HG02840 (cell line): ENCODE measurements around the gene NFKB1.
A peak's percentile ranks its signal among the peaks of the same experiment; 100 is the strongest.

Experiments used
- ATAC-seq: cut with Tn5 transposase; IDR thresholded peaks from one replicate; pipeline ENCODE4 v1.9.1; 2021; ENCODE audit warnings: mild to moderate bottlenecking, moderate library complexity, moderate number of reproducible peaks; ENCODE audit not compliant: unreplicated experiment, low FRiP score

NFKB1 gene

GRCh38 chr4:102527695-102528283, 26.6 kb downstream of the NFKB1 start:
- no peak for ATAC-seq

- no peak for ATAC-seq
These were observed 28.8 kb downstream of the NFKB1 start for GRCh38 chr4:102529977-102530376.

- no peak for ATAC-seq
These were observed 29.8 kb downstream of the NFKB1 start for GRCh38 chr4:102530986-102531385.

DNA sequence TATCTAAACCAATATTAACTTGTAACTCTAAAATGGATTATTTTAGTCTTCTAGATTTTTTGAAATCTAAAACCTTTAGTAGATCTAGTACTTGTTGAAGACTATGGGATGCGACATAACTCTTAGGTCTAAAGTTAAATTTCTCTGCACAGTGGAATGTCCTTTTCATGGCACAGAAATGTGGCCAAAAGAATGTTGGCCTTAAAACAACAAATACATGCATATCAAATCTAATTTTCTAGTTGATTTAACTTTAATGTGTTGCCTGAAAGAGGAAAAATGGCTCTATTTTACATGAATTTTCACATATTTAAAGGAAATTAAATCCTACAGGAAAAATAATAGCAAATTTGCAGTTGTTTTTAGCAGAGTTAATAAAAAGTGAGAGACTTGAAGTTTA, 30.3 kb downstream of the NFKB1 start:
- ATAC-seq: no peak

DNA sequence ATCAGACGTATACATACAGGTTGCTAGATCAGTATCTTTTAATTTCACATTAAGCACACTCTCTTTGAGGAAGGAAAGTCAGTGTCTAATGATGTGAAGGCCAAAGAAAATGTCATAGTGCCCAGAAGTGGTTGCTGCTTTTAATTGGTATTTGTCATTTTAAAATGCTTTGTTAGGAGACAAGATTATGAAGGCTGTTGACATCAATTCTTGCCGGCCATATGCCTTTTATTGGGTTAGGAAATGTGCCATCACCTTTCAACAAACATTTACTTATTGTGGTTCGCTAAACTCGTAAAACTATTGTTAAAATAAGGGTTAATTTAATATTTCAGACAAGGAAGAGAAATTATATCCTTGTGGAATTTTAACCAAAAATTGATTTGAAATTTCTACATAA, 32.2 kb downstream of the NFKB1 start:
- no peak for ATAC-seq

- no peak for ATAC-seq
These were observed 32.7 kb downstream of the NFKB1 start for GRCh38 chr4:102533904-102534303.

DNA sequence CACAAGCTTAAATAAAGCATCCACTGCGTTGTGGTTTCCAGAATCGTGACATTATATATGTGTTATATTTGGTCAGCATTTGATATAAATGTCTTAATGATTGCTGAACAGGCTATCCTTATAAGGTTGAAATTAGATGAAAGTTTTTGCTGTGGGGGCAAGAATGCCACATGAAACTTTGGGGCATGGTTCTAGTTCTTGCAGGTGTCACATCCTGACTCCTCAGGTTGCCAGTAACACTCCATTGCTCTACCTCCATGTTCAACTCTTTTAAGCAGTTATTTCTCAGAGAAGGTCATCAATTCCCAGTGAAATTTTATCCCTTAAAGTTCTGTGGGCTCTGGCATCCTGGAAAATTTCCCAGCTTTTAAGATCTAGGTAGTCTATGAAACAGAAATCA, 33.7 kb downstream of the NFKB1 start:
- ATAC-seq: no peak

GRCh38 chr4:102535398-102536082, 34.4 kb downstream of the NFKB1 start:
- ATAC-seq: peak; percentile 76

DNA sequence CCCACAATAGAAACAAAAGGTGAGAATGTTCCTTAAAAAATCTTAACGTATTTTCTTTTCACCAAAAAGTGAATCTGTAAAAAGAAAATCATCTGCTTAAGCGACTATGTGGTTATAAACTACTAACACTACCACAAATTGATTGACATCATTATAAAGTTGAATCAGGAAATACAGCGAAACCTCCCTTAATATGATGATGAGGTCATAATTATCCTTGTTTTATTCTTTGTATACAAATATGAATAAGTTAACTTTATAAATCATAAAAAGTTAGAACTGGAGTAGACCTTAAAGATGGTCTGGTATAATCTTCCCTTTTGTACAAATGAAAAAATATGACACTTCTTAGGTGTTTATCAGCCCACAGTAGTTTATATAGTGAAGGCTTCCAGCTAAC, 35.6 kb downstream of the NFKB1 start:
- ATAC-seq: no peak

DNA sequence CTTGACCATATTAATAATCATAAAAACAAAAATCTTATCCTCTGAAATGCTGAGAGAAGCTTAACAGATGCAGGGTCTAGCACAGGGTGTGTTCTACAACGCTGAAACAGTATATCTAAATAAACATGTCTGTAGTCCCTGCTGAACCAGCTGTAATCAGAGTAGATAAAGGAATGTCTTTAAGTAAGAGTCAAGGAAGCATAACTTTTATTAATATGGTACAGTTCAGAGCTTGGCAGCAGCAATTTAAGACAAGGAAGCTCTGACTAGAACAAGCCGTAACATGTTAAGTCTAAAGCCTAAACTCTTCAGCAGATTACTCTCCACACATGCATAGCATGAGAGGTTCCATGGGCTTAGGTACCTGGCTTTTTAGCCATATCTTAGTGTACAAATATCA, 36.1 kb downstream of the NFKB1 start:
- no peak for ATAC-seq

DNA sequence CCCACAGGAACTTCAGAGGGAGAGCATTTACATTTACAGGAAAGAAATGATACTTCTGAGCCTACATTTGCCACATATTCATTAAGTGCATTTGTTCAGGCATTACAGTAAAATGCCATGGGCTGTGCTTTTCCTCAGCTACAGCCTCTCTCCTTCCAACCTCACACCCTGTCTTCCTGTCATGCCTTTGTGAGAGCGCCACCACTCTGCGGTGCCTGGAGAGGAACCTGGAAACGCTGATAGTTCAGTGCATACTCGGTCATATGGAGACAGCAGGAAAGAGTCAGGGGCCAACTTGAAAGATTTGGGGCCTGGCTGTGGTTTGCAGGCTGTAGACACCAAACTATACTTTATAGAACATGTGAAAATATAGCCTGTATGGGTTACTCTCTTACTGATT, 40.5 kb downstream of the NFKB1 start:
- ATAC-seq: no peak

DNA sequence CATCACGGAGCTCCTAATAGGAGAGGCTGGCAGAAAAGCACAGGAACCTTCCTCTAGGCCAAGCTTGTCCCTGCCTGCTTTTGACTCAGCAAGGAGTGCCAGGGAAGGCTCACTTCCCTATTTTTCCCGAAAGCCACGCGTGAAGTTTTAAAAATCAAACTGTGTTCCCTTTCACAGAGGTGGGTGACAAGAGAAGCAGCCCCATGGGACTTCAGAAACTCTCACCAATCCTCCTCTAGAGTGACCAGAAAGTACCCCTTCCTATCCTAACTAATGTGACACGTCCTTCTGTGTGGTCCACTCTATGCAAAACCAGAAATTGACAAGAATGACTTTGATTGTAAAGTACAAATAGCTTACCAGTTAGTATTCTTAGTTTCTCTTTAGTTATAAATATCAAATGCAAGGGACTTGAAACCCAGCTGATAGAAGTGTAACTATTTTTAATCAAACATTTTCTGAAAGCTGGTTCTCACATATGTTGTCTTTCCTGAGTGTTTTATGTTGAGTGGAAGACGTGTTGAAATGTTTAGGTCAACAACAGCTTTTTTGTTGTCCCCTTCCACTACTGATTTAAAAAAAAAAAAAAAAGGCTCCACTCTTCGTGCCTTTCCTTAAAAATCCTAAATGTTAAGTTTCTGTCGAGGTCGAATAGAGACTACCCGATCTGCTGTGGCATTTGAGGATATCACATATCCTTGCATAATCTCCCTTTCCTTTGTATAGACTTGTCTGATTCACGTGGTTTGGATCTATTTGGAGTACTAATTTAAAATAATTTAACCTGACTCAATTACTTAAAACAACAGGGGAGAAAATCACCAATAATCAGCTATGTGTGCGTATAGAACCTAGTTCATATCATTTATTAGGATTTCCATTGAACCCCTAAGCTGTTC, 42.1 kb downstream of the NFKB1 start:
- no peak for ATAC-seq

DNA sequence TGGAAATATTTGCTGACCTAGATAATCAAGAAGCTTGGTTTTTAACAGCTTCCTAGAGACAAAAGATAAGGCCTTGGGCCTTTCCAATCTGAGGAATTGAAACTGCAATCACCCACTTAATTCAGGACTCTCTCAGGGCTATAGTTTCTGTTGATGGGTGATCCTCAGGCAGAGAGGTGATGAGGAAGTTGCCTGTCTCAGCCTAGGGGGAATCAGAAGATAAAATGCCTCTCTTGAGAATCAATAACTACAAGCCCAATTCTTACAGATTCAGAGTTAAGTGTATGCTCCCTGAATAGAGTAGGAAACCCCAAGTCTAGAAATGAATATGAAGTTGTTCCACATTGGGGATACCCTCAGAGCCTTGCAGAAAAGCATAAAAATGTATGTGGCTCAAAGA, 45.5 kb downstream of the NFKB1 start:
- no peak for ATAC-seq

DNA sequence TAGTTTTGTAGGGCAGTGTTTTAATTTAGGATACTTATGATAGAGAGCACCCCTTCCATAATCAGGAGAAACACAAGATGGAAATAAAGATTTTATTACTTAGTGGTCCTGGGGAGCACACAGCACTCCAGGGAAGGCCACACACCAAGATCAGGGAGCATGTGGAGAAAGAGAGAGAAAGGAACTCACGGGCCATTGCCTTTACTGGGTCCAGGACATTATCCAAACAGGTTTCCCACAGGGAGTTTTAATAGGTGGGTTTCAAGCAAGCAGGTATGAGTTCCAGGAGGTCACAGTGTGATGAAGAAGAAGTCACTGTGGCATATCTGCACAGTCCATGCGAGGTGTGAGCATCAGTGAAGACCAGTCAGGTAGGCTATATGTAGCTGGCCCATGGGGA, 46.8 kb downstream of the NFKB1 start:
- ATAC-seq: no peak

GRCh38 chr4:102551958-102552565, 50.9 kb downstream of the NFKB1 start:
- ATAC-seq: no peak

DNA sequence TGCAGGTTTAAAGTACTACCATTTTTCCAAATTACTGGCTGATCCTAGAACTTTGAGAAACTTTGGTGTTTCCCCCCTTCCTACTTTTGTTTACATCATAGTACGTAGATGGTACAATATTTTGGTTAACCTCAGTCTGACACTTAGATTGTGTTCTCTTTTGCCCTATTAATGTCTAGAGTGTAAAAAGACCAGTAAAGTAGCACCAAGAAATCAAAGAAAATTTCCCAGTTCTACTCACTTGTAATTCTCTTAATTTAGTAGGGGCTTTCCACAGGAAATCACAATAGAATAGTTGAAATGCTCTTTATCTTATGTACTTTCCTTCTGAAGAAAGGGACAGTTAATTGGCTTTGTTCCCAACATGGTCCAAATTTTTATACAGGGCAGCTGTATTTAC, 51.6 kb downstream of the NFKB1 start:
- no peak for ATAC-seq

DNA sequence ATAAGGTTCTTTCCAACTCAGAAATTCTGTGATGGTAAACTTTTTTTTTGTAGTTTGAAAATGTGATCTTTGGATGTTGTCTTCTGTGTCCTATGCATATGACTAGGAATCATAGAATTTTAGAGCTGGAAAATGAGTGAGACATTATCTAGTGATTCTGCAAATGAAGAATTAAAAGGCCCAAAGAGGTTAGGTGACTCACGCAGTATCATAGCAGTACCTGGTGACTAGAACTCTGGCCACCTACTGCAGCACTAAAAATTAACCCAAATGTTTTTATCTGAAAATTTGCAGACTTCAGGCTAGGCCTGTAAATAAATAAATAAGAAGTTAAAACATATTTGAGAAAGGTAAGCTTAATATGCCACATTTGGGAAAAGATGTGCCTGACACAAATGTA, 52.8 kb downstream of the NFKB1 start:
- no peak for ATAC-seq

- ATAC-seq: no peak
These were observed 53.3 kb downstream of the NFKB1 start for GRCh38 chr4:102554482-102554881.

- ATAC-seq: no peak
These were observed 53.8 kb downstream of the NFKB1 start for GRCh38 chr4:102554992-102555391.

DNA sequence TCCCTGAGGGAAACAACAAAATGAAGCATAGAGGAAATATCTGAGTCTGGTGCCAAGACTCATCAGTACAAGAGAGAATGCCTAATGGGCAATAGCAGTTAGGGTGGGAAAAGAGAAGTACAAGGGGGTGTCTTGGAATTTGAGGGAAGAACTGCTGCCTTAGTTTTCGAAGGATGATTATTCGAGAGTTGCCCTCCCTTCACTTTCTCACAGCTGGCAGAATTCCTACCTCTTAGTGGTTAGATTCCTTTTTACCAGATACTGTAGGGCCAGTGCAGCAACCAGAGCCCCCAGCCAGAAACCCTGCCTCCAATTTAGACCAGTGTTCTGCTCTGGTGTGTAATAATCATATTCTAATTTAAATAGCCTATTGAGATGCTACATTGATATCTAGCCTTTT, 56.5 kb downstream of the NFKB1 start:
- no peak for ATAC-seq

GRCh38 chr4:102560115-102560514, 59.0 kb downstream of the NFKB1 start:
- ATAC-seq: no peak
